GM12878 (cell line): Measurements from ENCODE around the gene EEF2K. TPM values are rescaled to one million over a fixed set of nuclear protein-coding genes. Genes with fewer than 3 reads are reported as not detected.

Experiments used
- ATAC-seq: fragments of 200-7000 bp; cut with Tn5 transposase; 3 replicates; pipeline ENCODE4 v1.9.1; 2020; ENCODE audit warnings: mild to moderate bottlenecking, moderate library complexity
- BruUV-seq: library from RNA; stranded (reverse); fragments of 400-500 nt; replicated peaks from 2 replicates; lab custom pipeline; 2021; lab: Mats Ljungman, UMichigan
- CTCF ChIA-PET: fragments of 300-600 bp; sonication (Branson Sonifier 250); formaldehyde crosslinking; extraction: SDS; loops from one replicate; lab custom pipeline; 2021; ENCODE audit warnings: inconsistent platforms; lab: Yijun Ruan, JAX
- POLR2A ChIA-PET: fragments of 350-600 bp; formaldehyde crosslinking; extraction: SDS; loops from one replicate; lab custom pipeline; 2021; ENCODE audit warnings: inconsistent platforms; lab: Charles Lee
- RAD21 ChIA-PET: fragments of 300-600 bp; sonication (Branson Sonifier 250); formaldehyde crosslinking; loops from one replicate; lab custom pipeline; 2023; ENCODE audit warnings: antibody characterized with exemption; ENCODE audit not compliant: unreplicated experiment; lab: Charles Lee
- SMC1A ChIA-PET: fragments of 300-600 bp; sonication (Branson Sonifier 250); formaldehyde crosslinking; loops from one replicate; lab custom pipeline; 2023; ENCODE audit not compliant: unreplicated experiment, uncharacterized antibody; lab: Charles Lee
- DNase-seq: peaks from one replicate; pipeline ENCODE4 v3.0.0-alpha.2; 2011; ENCODE audit warnings: low read depth, low spot score
- FAIRE-seq: peaks from 3 replicates; lab custom pipeline; 2011; peaks lifted over from hg19 to GRCh38; lab: Jason Lieb, UNC
- H2AFZ ChIP-seq: 2 replicates; pipeline ENCODE4 v1.6.0; 2011; ENCODE audit warnings: low read depth, low read length, control low read depth; ENCODE audit not compliant: control insufficient read depth
- H3K27ac ChIP-seq: 2 replicates; pipeline ENCODE4 v1.5.1; 2011; ENCODE audit warnings: control low read depth; ENCODE audit not compliant: control insufficient read depth, insufficient read depth
- H3K27me3 ChIP-seq, 2 experiments: replicated peaks in 1 of 2; 2 replicates each; pipeline versions ENCODE4 v1.6.0 to v1.6.1; 2011; ENCODE audit warnings: low read length in 1 of 2; ENCODE audit not compliant: control insufficient read depth in 2 of 2, insufficient read depth in 2 of 2
- H3K36me3 ChIP-seq, 2 experiments: 2 replicates each; pipeline ENCODE4 v1.5.1; 2011; ENCODE audit warnings: low read length in 1 of 2; ENCODE audit not compliant: control insufficient read depth in 2 of 2, insufficient read depth in 2 of 2
- H3K4me1 ChIP-seq: 2 replicates; pipeline ENCODE4 v1.6.1; 2011; ENCODE audit warnings: mild to moderate bottlenecking, low read length, moderate library complexity, mixed read lengths; ENCODE audit not compliant: control insufficient read depth, insufficient read depth
- H3K4me2 ChIP-seq: 2 replicates; pipeline ENCODE4 v1.6.0; 2011; ENCODE audit warnings: control low read depth; ENCODE audit not compliant: control insufficient read depth, insufficient read depth
- H3K4me3 ChIP-seq: fragments of 200-600 bp; sonication (generic); 2 replicates; pipeline ENCODE4 v1.5.1; 2016
- H3K79me2 ChIP-seq: 2 replicates; pipeline ENCODE4 v1.6.0; 2011; ENCODE audit warnings: low read length; ENCODE audit not compliant: control insufficient read depth, insufficient read depth
- H3K9ac ChIP-seq: 2 replicates; pipeline ENCODE4 v1.8.0; 2011; ENCODE audit warnings: low read length, control low read depth, mixed read lengths; ENCODE audit not compliant: control insufficient read depth, insufficient read depth
- H3K9me3 ChIP-seq: replicated peaks from 3 replicates; pipeline ENCODE4 v1.5.1; 2011; ENCODE audit warnings: mild to moderate bottlenecking, low read length; ENCODE audit not compliant: control insufficient read depth, insufficient read depth
- H4K20me1 ChIP-seq: 2 replicates; pipeline ENCODE4 v1.6.0; 2011; ENCODE audit not compliant: control insufficient read depth, insufficient read depth
- BCL3 ChIP-seq: IDR thresholded peaks from 2 replicates; pipeline ENCODE4 v1.6.1; 2011; ENCODE audit warnings: borderline replicate concordance, low read depth, mild to moderate bottlenecking, moderate library complexity, low read length; ENCODE audit not compliant: insufficient read depth, poor library complexity, severe bottlenecking
- BHLHE40 ChIP-seq, 2 experiments: fragments of 450-650 bp in 1 of 2; IDR thresholded peaks; 2 replicates each; pipeline ENCODE4 v1.6.1; 2011 to 2017; ENCODE audit warnings: low read depth in 2 of 2, borderline replicate concordance in 1 of 2, improper control_type of control experiment in 1 of 2, low read length in 1 of 2, mild to moderate bottlenecking in 1 of 2
- CBX5 ChIP-seq: sonication (generic); IDR thresholded peaks from 2 replicates; pipeline ENCODE4 v1.6.1; 2016; ENCODE audit warnings: low read depth, moderate library complexity, mild to moderate bottlenecking, inconsistent platforms
- EGR1 ChIP-seq, 2 experiments: IDR thresholded peaks; 1 replicate in 1 of 2; 2 replicates in 1 of 2; pipeline ENCODE4 v1.6.1; 2011 to 2012; ENCODE audit warnings: low read depth in 2 of 2, low read length in 2 of 2, borderline replicate concordance in 1 of 2, mild to moderate bottlenecking in 1 of 2, moderate library complexity in 1 of 2
- EP300 ChIP-seq, 2 experiments: fragments of 150-350 bp in 1 of 2; IDR thresholded peaks; 2 replicates each; pipeline ENCODE4 v1.6.1; 2011 to 2012; ENCODE audit warnings: low read depth in 2 of 2, low read length in 2 of 2, borderline replicate concordance in 1 of 2, improper control_type of control experiment in 1 of 2, inconsistent platforms in 1 of 2; ENCODE audit not compliant: control insufficient read depth in 1 of 2
- GABPA ChIP-seq: IDR thresholded peaks from 2 replicates; pipeline ENCODE4 v1.6.1; 2014; ENCODE audit warnings: antibody characterized with exemption, low read depth, mild to moderate bottlenecking, inconsistent platforms
- GATAD2B ChIP-seq: fragments of 450-650 bp; conservative IDR thresholded peaks from 2 replicates; pipeline ENCODE4 v1.6.1; 2017; ENCODE audit warnings: low read depth, mild to moderate bottlenecking, moderate library complexity
- IKZF1 ChIP-seq: fragments of 450-650 bp; conservative IDR thresholded peaks from 2 replicates; pipeline ENCODE4 v1.6.1; 2017; ENCODE audit warnings: antibody characterized with exemption, mild to moderate bottlenecking
- JUNB ChIP-seq: IDR thresholded peaks from 2 replicates; pipeline ENCODE4 v1.6.1; 2016; ENCODE audit warnings: antibody characterized with exemption, mild to moderate bottlenecking
- NBN ChIP-seq: fragments of 450-650 bp; IDR thresholded peaks from 2 replicates; pipeline ENCODE4 v1.6.1; 2016
- RB1 ChIP-seq: fragments of 450-650 bp; formaldehyde crosslinking; IDR thresholded peaks from 2 replicates; pipeline ENCODE4 v1.6.1; 2017; ENCODE audit warnings: mild to moderate bottlenecking, borderline replicate concordance
- RELA ChIP-seq: fragments of 450-650 bp; IDR thresholded peaks from 2 replicates; pipeline ENCODE4 v1.8.0; 2014; ENCODE audit warnings: borderline replicate concordance; ENCODE audit not compliant: partially characterized antibody
- RUNX3 ChIP-seq: IDR thresholded peaks from 2 replicates; pipeline ENCODE4 v1.6.1; 2012; ENCODE audit warnings: low read length, inconsistent platforms
- SKIL ChIP-seq: fragments of 450-650 bp; IDR thresholded peaks from 2 replicates; pipeline ENCODE4 v1.6.1; 2017; ENCODE audit warnings: mild to moderate bottlenecking, low read depth, inconsistent platforms; ENCODE audit not compliant: poor library complexity, severe bottlenecking
- SMAD1 ChIP-seq: fragments of 450-650 bp; IDR thresholded peaks from 2 replicates; pipeline ENCODE4 v1.6.1; 2018; ENCODE audit warnings: mild to moderate bottlenecking, low read depth; ENCODE audit not compliant: partially characterized antibody
- SMC3 ChIP-seq: IDR thresholded peaks from 2 replicates; pipeline ENCODE4 v1.6.1; 2011; ENCODE audit warnings: low read length, improper control_type of control experiment, borderline replicate concordance
- SPI1 ChIP-seq: IDR thresholded peaks from 2 replicates; pipeline ENCODE4 v1.6.1; 2011; ENCODE audit warnings: low read depth, mild to moderate bottlenecking, low read length, moderate library complexity, borderline replicate concordance; ENCODE audit not compliant: insufficient read depth
- YY1 ChIP-seq: IDR thresholded peaks from 2 replicates; pipeline ENCODE4 v1.6.1; 2011; ENCODE audit warnings: low read depth, mild to moderate bottlenecking, low read length
- WGBS: methylation state at CpG from one replicate; pipeline ENCODE4 v1.1.6; 2016; ENCODE audit warnings: low lambda C conversion rate; ENCODE audit not compliant: insufficient replicate concordance, insufficient coverage; ENCODE audit errors: missing lambda C conversion rate; 5-methylcytosine and 5-hydroxymethylcytosine counted together
- in situ Hi-C: fragments of 300-500 bp; cut with MboI; formaldehyde crosslinking; loops from 9 replicates; pipeline ENCODE4 v1.14.3; 2018; ENCODE audit warnings: mixed read lengths
- intact Hi-C: fragments of 100-400 bp; cut with micrococcal nuclease; formaldehyde crosslinking; loops from one replicate; pipeline ENCODE4 v1.14.2; 2022; ENCODE audit not compliant: unreplicated experiment
- polyA plus RNA-seq, 11 experiments: library from polyadenylated mRNA; depleted of rRNA in 4 of 11; unstranded in 6 of 11; stranded (reverse) in 5 of 11; fragments of >200 nt; fragmentation: Nextera tagmentation in 4 of 11; fragmentation: Illumina TruSeq in 1 of 11; extraction: Ambion mirVana in 4 of 11; extraction: Trizol in 1 of 11; gene quantifications; 1 replicate in 1 of 11; 2 replicates in 10 of 11; pipeline versions ENCODE4 v1.2.1 to v1.2.3, GENCODE V29; 2011 to 2016; ENCODE audit warnings: inconsistent platforms in 2 of 11, missing spikeins in 2 of 11, low read depth in 1 of 11
- total RNA-seq, 4 experiments: library from RNA; depleted of rRNA in 3 of 4; stranded (reverse); fragments of >200 nt in 3 of 4; fragmentation: Illumina TruSeq in 1 of 4; extraction: Trizol in 1 of 4; gene quantifications; 2 replicates each; pipeline versions ENCODE4 v1.2.1 to v1.2.3, GENCODE V29; 2013 to 2021

The EEF2K gene
- total and polyA plus RNA-seq, 10 of the 15 experiments (the other 5 are each of a cell fraction or from before 2014, with no cell fraction given) = 2.0 to 29.6 (median 12.2) TPM

GRCh38 chr16:22206842-22207714 lies 1.0 kb downstream of the EEF2K start:
- POLR2A ChIA-PET = interaction anchor here (0.6 to 7.1 kb wide), 8 partner anchors 10 to 147 kb away, joined by 3 to 104 read pairs (median 4); no protein-coding TSS in a partner anchor
- SMC1A ChIA-PET = interaction anchor here (1.1 to 8.9 kb wide), 11 partner anchors 8 to 94 kb away, joined by 3 to 83 read pairs (median 9); partner anchors contain the start of gene POLR3E
- RAD21 ChIA-PET = interaction anchor here (1.0 to 7.4 kb wide), 8 partner anchors 9 to 147 kb away, joined by 3 to 74 read pairs (median 8); partner anchors contain the start of gene POLR3E
- Histone ChIP-seq H2AFZ (peak overlapping the region; percentile 70), H3K79me2 (peaks cover 56% of the 10 kb centered on the region), H3K4me3 (peak overlapping the region; percentile 88), H3K4me2 (peak overlapping the region; percentile 82), H3K9ac (peak overlapping the region; percentile 77), H3K4me1 (peaks cover 11% of the 10 kb centered on the region), H3K36me3 (peaks cover 3 to 4% of the 10 kb centered on the region in 2 experiments; a peak in 3 of 4 replicates), H3K9me3 (peaks cover 5% of the 10 kb centered on the region), H3K27me3 (no peaks in the 10 kb centered on the region), H4K20me1 (no peaks in the 10 kb centered on the region), H3K27ac (peak overlapping the region; percentile 65)
- intact Hi-C loops (loop anchor here (1.0 kb wide), 2 partner anchors 12 to 90 kb away; partner anchors contain the start of gene POLR3E), in situ Hi-C loops (no loop called here)
- FAIRE-seq (no peak), DNase-seq (peak; percentile 31), ATAC-seq (peak; percentile 78)
- 1% methylated on average over 35 of the region's 35 CpGs for WGBS
- CTCF ChIA-PET = interaction anchor here (0.6 to 7.9 kb wide), 9 partner anchors 9 to 185 kb away, joined by 3 to 91 read pairs (median 5); partner anchors contain the start of gene POLR3E
- BruUV-seq = no TSS peak
- peak; percentile 62 for TF ChIP-seq GATAD2B
- peak; percentile 64 for TF ChIP-seq RUNX3
- peak; percentile 82 for TF ChIP-seq NBN
- no peak for TF ChIP-seq GABPA
- 0 out of 2 replicates have a peak, but pooled peaks have one; percentile 9 for TF ChIP-seq SMC3
- TF ChIP-seq IKZF1 = peak; percentile 95
- TF ChIP-seq EGR1 (IDR thresholded peaks at IDR 0.05; ENCODE audit: borderline replicate concordance in 1 of 2, low read depth in 2 of 2, low read length in 2 of 2) = peak; percentile 37 to 89
- TF ChIP-seq YY1 = 0 out of 2 replicates have a peak, but pooled peaks have one; percentile 23
- TF ChIP-seq SMAD1 = no peak
- TF ChIP-seq BCL3 = peak; percentile 35
- TF ChIP-seq EP300 (IDR thresholded peaks at IDR 0.05; ENCODE audit: borderline replicate concordance in 1 of 2, control insufficient read depth in 1 of 2, low read depth in 2 of 2, low read length in 2 of 2) = peak in 1 of 2 experiments; percentile 33; a peak in 1 of 4 replicates
- 0 out of 2 replicates have a peak, but pooled peaks have one; percentile 13 for TF ChIP-seq CBX5
- TF ChIP-seq RB1 = peak; percentile 62; the same call in 1 of the 2 replicates
- peak in 1 of 2 experiments; percentile 58; a peak in 1 of 4 replicates for TF ChIP-seq BHLHE40 (IDR thresholded peaks at IDR 0.05; ENCODE audit: borderline replicate concordance in 1 of 2, low read depth in 2 of 2, low read length in 1 of 2)
- TF ChIP-seq JUNB = 0 out of 2 replicates have a peak, but pooled peaks have one; percentile 14
- TF ChIP-seq SKIL = peak; percentile 35
- peak; percentile 94 for TF ChIP-seq SPI1
- peak; percentile 90 for TF ChIP-seq RELA
